Progenitor cell of endocrine pancreas (in vitro differentiated cells): ENCODE measurements around the gene MMAA. TPM values are rescaled to one million over a fixed set of nuclear protein-coding genes. Genes with fewer than 3 reads are reported as not detected.

ENCODE experiments used
- DNase-seq: peaks from one replicate; pipeline ENCODE4 v3.0.0; 2021; ENCODE audit warnings: low spot score; ENCODE audit not compliant: unreplicated experiment
- H3K27ac Mint-ChIP-seq: 2 replicates; pipeline ENCODE4 v1.8.0; 2021; ENCODE audit warnings: mild to moderate bottlenecking, moderate library complexity, mixed read lengths
- H3K27me3 Mint-ChIP-seq: 2 replicates; pipeline ENCODE4 v1.8.0; 2021; ENCODE audit warnings: mixed read lengths
- H3K36me3 Mint-ChIP-seq: 2 replicates; pipeline ENCODE4 v1.8.0; 2022; ENCODE audit warnings: mixed read lengths; ENCODE audit not compliant: insufficient read depth
- H3K4me1 Mint-ChIP-seq: 2 replicates; pipeline ENCODE4 v1.8.0; 2021; ENCODE audit warnings: low read depth, mixed read lengths
- H3K4me3 Mint-ChIP-seq: 2 replicates; pipeline ENCODE4 v1.8.0; 2021; ENCODE audit warnings: low read depth, mild to moderate bottlenecking, moderate library complexity, mixed read lengths
- H3K9me3 Mint-ChIP-seq: 2 replicates; pipeline ENCODE4 v1.8.0; 2021; ENCODE audit warnings: low read depth, mixed read lengths
- CTCF ChIP-seq: fragments of 200-600 bp; sonication (generic); IDR thresholded peaks from one replicate; pipeline ENCODE4 v1.5.0; 2021; ENCODE audit warnings: antibody characterized with exemption, mild to moderate bottlenecking; ENCODE audit not compliant: unreplicated experiment
- total RNA-seq: library from RNA; stranded (reverse); gene quantifications from 2 replicates; pipeline ENCODE4 v1.2.1, GENCODE V29; 2021

MMAA gene
- total RNA-seq, 1 donor from 2014 or later, result 9.8 TPM

- peaks cover 4% of the 10 kb centered on the region for H3K9me3 Mint-ChIP-seq
- H3K27me3 Mint-ChIP-seq, result no peaks in the 10 kb centered on the region
- no peak for TF ChIP-seq CTCF
- H3K36me3 Mint-ChIP-seq, result peaks cover under 1% of the 10 kb centered on the region
- H3K4me1 Mint-ChIP-seq, result peaks cover 2% of the 10 kb centered on the region
- DNase-seq, result no peak
- H3K27ac Mint-ChIP-seq, result no peak overlapping the region
- H3K4me3 Mint-ChIP-seq, result no peak overlapping the region
Measured at GRCh38 chr4:145665773-145666172, 46.6 kb downstream of the MMAA start.

- DNase-seq, result no peak
- H3K4me3 Mint-ChIP-seq, result no peak overlapping the region
- H3K27me3 Mint-ChIP-seq, result no peaks in the 10 kb centered on the region
- peaks cover 2% of the 10 kb centered on the region for H3K4me1 Mint-ChIP-seq
- no peak overlapping the region for H3K27ac Mint-ChIP-seq
- TF ChIP-seq CTCF, result no peak
- no peaks in the 10 kb centered on the region for H3K36me3 Mint-ChIP-seq
- peaks cover 4% of the 10 kb centered on the region for H3K9me3 Mint-ChIP-seq
Measured at GRCh38 chr4:145670422-145670821, 51.2 kb downstream of the MMAA start.

GRCh38 chr4:145679520-145679919, 60.3 kb downstream of the MMAA start:
- H3K4me3 Mint-ChIP-seq, result no peak overlapping the region
- no peaks in the 10 kb centered on the region for H3K27me3 Mint-ChIP-seq
- peaks cover 4% of the 10 kb centered on the region for H3K36me3 Mint-ChIP-seq
- H3K27ac Mint-ChIP-seq, result peak overlapping the region; percentile 90
- DNase-seq, result no peak
- peaks cover 19% of the 10 kb centered on the region for H3K4me1 Mint-ChIP-seq
- peaks cover 22% of the 10 kb centered on the region for H3K9me3 Mint-ChIP-seq
- TF ChIP-seq CTCF, result no peak

GRCh38 chr4:145679991-145680455, 60.8 kb downstream of the MMAA start, which contains the start of gene C4orf51:
Gene C4orf51, plus strand, starts transcription at chr4:145680146. Its CDS starts 58 bp downstream, at chr4:145680204.
- Mint-ChIP-seq H3K27ac (peak within 1 kb of the TSS; percentile 90), H3K36me3 (peaks cover 4% of the 10 kb centered on the region), H3K4me3 (no peak within 1 kb of the TSS), H3K27me3 (no peaks in the 10 kb centered on the region), H3K9me3 (peaks cover 22% of the 10 kb centered on the region), H3K4me1 (peaks cover 19% of the 10 kb centered on the region)
- no peak for DNase-seq
- TF ChIP-seq CTCF, result no peak

- peaks cover 22% of the 10 kb centered on the region for H3K9me3 Mint-ChIP-seq
- peak overlapping the region; percentile 90 for H3K27ac Mint-ChIP-seq
- no peaks in the 10 kb centered on the region for H3K27me3 Mint-ChIP-seq
- H3K36me3 Mint-ChIP-seq, result peaks cover 4% of the 10 kb centered on the region
- no peak for DNase-seq
- TF ChIP-seq CTCF, result no peak
- H3K4me1 Mint-ChIP-seq, result peaks cover 19% of the 10 kb centered on the region
- no peak overlapping the region for H3K4me3 Mint-ChIP-seq
Measured at GRCh38 chr4:145680902-145681301, 61.7 kb downstream of the MMAA start.
